GM12878 (cell line): ENCODE data around the gene ENAH. TPM values are rescaled to one million over a fixed set of nuclear protein-coding genes. Genes with fewer than 3 reads are reported as not detected.

Source experiments
- ATAC-seq: fragments of 200-7000 bp; cut with Tn5 transposase; 3 replicates; pipeline ENCODE4 v1.9.1; 2020; ENCODE audit warnings: mild to moderate bottlenecking, moderate library complexity
- BruUV-seq: library from RNA; stranded (reverse); fragments of 400-500 nt; replicated peaks from 2 replicates; lab custom pipeline; 2021; lab: Mats Ljungman, UMichigan
- CTCF ChIA-PET: fragments of 300-600 bp; sonication (Branson Sonifier 250); formaldehyde crosslinking; extraction: SDS; loops from one replicate; lab custom pipeline; 2021; ENCODE audit warnings: inconsistent platforms; lab: Yijun Ruan, JAX
- POLR2A ChIA-PET: fragments of 350-600 bp; formaldehyde crosslinking; extraction: SDS; loops from one replicate; lab custom pipeline; 2021; ENCODE audit warnings: inconsistent platforms; lab: Charles Lee
- RAD21 ChIA-PET: fragments of 300-600 bp; sonication (Branson Sonifier 250); formaldehyde crosslinking; loops from one replicate; lab custom pipeline; 2023; ENCODE audit warnings: antibody characterized with exemption; ENCODE audit not compliant: unreplicated experiment; lab: Charles Lee
- SMC1A ChIA-PET: fragments of 300-600 bp; sonication (Branson Sonifier 250); formaldehyde crosslinking; loops from one replicate; lab custom pipeline; 2023; ENCODE audit not compliant: unreplicated experiment, uncharacterized antibody; lab: Charles Lee
- DNase-seq: peaks from one replicate; pipeline ENCODE4 v3.0.0-alpha.2; 2011; ENCODE audit warnings: low read depth, low spot score
- FAIRE-seq: peaks from 3 replicates; lab custom pipeline; 2011; peaks lifted over from hg19 to GRCh38; lab: Jason Lieb, UNC
- H2AFZ ChIP-seq: 2 replicates; pipeline ENCODE4 v1.6.0; 2011; ENCODE audit warnings: low read depth, low read length, control low read depth; ENCODE audit not compliant: control insufficient read depth
- H3K27ac ChIP-seq: 2 replicates; pipeline ENCODE4 v1.5.1; 2011; ENCODE audit warnings: control low read depth; ENCODE audit not compliant: control insufficient read depth, insufficient read depth
- H3K27me3 ChIP-seq, 2 experiments: replicated peaks in 1 of 2; 2 replicates each; pipeline versions ENCODE4 v1.6.0 to v1.6.1; 2011; ENCODE audit warnings: low read length in 1 of 2; ENCODE audit not compliant: control insufficient read depth in 2 of 2, insufficient read depth in 2 of 2
- H3K36me3 ChIP-seq, 2 experiments: 2 replicates each; pipeline ENCODE4 v1.5.1; 2011; ENCODE audit warnings: low read length in 1 of 2; ENCODE audit not compliant: control insufficient read depth in 2 of 2, insufficient read depth in 2 of 2
- H3K4me1 ChIP-seq: 2 replicates; pipeline ENCODE4 v1.6.1; 2011; ENCODE audit warnings: mild to moderate bottlenecking, low read length, moderate library complexity, mixed read lengths; ENCODE audit not compliant: control insufficient read depth, insufficient read depth
- H3K4me2 ChIP-seq: 2 replicates; pipeline ENCODE4 v1.6.0; 2011; ENCODE audit warnings: control low read depth; ENCODE audit not compliant: control insufficient read depth, insufficient read depth
- H3K4me3 ChIP-seq: fragments of 200-600 bp; sonication (generic); 2 replicates; pipeline ENCODE4 v1.5.1; 2016
- H3K79me2 ChIP-seq: 2 replicates; pipeline ENCODE4 v1.6.0; 2011; ENCODE audit warnings: low read length; ENCODE audit not compliant: control insufficient read depth, insufficient read depth
- H3K9ac ChIP-seq: 2 replicates; pipeline ENCODE4 v1.8.0; 2011; ENCODE audit warnings: low read length, control low read depth, mixed read lengths; ENCODE audit not compliant: control insufficient read depth, insufficient read depth
- H3K9me3 ChIP-seq: replicated peaks from 3 replicates; pipeline ENCODE4 v1.5.1; 2011; ENCODE audit warnings: mild to moderate bottlenecking, low read length; ENCODE audit not compliant: control insufficient read depth, insufficient read depth
- H4K20me1 ChIP-seq: 2 replicates; pipeline ENCODE4 v1.6.0; 2011; ENCODE audit not compliant: control insufficient read depth, insufficient read depth
- ETV6 ChIP-seq, 2 experiments: fragments of 450-650 bp in 1 of 2; IDR thresholded peaks in 1 of 2; conservative IDR thresholded peaks in 1 of 2; 2 replicates each; pipeline ENCODE4 v1.6.1; 2014; ENCODE audit warnings: antibody characterized with exemption in 1 of 2, borderline replicate concordance in 1 of 2, low read depth in 1 of 2, mild to moderate bottlenecking in 1 of 2, moderate library complexity in 1 of 2
- HDAC6 ChIP-seq: fragments of 200-600 bp; sonication (generic); IDR thresholded peaks from one replicate; pipeline ENCODE4 v1.8.0; 2017; ENCODE audit warnings: antibody characterized with exemption; ENCODE audit not compliant: unreplicated experiment
- PAX5 ChIP-seq: IDR thresholded peaks from 2 replicates; pipeline ENCODE4 v1.6.1; 2011; ENCODE audit warnings: low read depth, low read length, borderline replicate concordance
- RAD51 ChIP-seq: fragments of 450-650 bp; IDR thresholded peaks from 2 replicates; pipeline ENCODE4 v1.6.1; 2016; ENCODE audit warnings: moderate library complexity, mild to moderate bottlenecking, inconsistent platforms
- SMAD5 ChIP-seq: IDR thresholded peaks from 2 replicates; pipeline ENCODE4 v1.6.1; 2016; ENCODE audit warnings: antibody characterized with exemption, low read depth
- TARDBP ChIP-seq: IDR thresholded peaks from 2 replicates; pipeline ENCODE4 v1.6.1; 2016; ENCODE audit warnings: borderline replicate concordance
- ZNF622 ChIP-seq: fragments of 450-650 bp; IDR thresholded peaks from 2 replicates; pipeline ENCODE4 v1.6.1; 2017; ENCODE audit warnings: mild to moderate bottlenecking, inconsistent platforms
- WGBS: methylation state at CpG from one replicate; pipeline ENCODE4 v1.1.6; 2016; ENCODE audit warnings: low lambda C conversion rate; ENCODE audit not compliant: insufficient replicate concordance, insufficient coverage; ENCODE audit errors: missing lambda C conversion rate; 5-methylcytosine and 5-hydroxymethylcytosine counted together
- in situ Hi-C: fragments of 300-500 bp; cut with MboI; formaldehyde crosslinking; loops from 9 replicates; pipeline ENCODE4 v1.14.3; 2018; ENCODE audit warnings: mixed read lengths
- intact Hi-C: fragments of 100-400 bp; cut with micrococcal nuclease; formaldehyde crosslinking; loops from one replicate; pipeline ENCODE4 v1.14.2; 2022; ENCODE audit not compliant: unreplicated experiment
- polyA plus RNA-seq, 11 experiments: library from polyadenylated mRNA; depleted of rRNA in 4 of 11; unstranded in 6 of 11; stranded (reverse) in 5 of 11; fragments of >200 nt; fragmentation: Nextera tagmentation in 4 of 11; fragmentation: Illumina TruSeq in 1 of 11; extraction: Ambion mirVana in 4 of 11; extraction: Trizol in 1 of 11; gene quantifications; 1 replicate in 1 of 11; 2 replicates in 10 of 11; pipeline versions ENCODE4 v1.2.1 to v1.2.3, GENCODE V29; 2011 to 2016; ENCODE audit warnings: inconsistent platforms in 2 of 11, missing spikeins in 2 of 11, low read depth in 1 of 11
- total RNA-seq, 4 experiments: library from RNA; depleted of rRNA in 3 of 4; stranded (reverse); fragments of >200 nt in 3 of 4; fragmentation: Illumina TruSeq in 1 of 4; extraction: Trizol in 1 of 4; gene quantifications; 2 replicates each; pipeline versions ENCODE4 v1.2.1 to v1.2.3, GENCODE V29; 2013 to 2021

The ENAH gene
- total and polyA plus RNA-seq, 10 of the 15 experiments (the other 5 are each of a cell fraction or from before 2014, with no cell fraction given) = under 0.01 to 0.62 (median 0.06) TPM; not detected in 5

DNA sequence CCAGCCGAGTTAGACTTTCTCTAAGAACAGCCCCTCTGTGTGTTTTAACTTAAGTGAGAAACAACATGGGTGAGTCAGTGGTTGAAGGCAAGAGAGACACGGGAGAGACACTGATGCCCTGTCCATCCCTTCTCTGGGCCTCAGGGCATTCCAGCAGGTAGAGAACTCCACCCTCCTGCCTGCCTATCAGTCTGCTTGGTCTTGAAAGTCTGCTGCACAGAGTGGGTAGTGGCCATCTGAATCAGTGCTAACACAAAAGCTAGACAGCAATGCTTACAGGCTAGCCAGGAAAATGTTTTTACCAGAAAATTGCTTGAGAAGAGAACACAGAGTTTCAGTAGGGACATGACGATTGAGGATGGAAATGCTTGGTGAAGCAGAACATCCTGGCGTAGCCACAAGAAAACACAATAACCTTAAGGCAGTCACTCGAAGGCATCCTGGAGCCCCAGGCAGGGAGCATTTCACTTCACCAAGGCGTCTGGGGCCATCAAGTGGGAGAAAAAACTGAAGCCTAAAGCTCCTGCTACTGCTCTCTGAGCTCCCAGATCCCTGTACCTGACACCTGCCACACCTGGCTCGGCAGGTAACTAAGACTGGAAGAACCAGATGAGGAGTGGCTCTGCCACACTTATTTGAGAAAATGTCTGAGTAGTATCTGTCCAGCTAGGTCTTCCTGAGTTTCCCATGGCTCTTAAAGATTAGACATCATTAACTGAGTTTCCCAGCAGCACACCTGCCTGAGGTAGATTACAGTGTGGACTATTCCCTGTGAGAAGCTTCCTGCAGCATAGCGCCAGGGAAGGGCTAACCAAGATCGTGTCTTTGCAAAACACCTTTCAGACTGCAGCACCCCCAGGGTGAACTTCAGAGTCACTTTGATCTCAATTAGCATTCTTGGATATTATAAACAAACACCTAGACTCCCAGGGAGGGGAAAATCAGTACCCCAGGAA, 207.0 kb downstream of the ENAH start:
- no peak for ATAC-seq
- Histone ChIP-seq H3K27me3 (no peaks in the 10 kb centered on the region; a peak in 1 of 4 replicates), H3K9me3 (no peaks in the 10 kb centered on the region), H3K4me2 (peak overlapping the region; percentile 94), H3K4me1 (peaks cover 32% of the 10 kb centered on the region), H3K36me3 (no peaks in the 10 kb centered on the region), H2AFZ (peak overlapping the region; percentile 94), H3K4me3 (no peak overlapping the region; the same call in 1 of the 2 replicates), H4K20me1 (no peaks in the 10 kb centered on the region), H3K27ac (peak overlapping the region; percentile 90; the same call in 1 of the 2 replicates), H3K79me2 (no peaks in the 10 kb centered on the region), H3K9ac (peak overlapping the region; percentile 32; the same call in 1 of the 2 replicates)
- BruUV-seq = no TSS peak
- DNase-seq = no peak
- in situ Hi-C loops = no loop called here
- 79% methylated on average over 9 of the region's 9 CpGs for WGBS
- TF ChIP-seq ZNF622 = no peak
- no peak for TF ChIP-seq PAX5
- no peak for TF ChIP-seq RAD51
- TF ChIP-seq HDAC6 = no peak
- TF ChIP-seq ETV6 (conservative IDR thresholded peaks at IDR 0.05 in 1 of 2, IDR thresholded peaks at IDR 0.05 in 1 of 2; ENCODE audit: borderline replicate concordance in 1 of 2, low read depth in 1 of 2) = no peak
- no peak for TF ChIP-seq TARDBP
- no peak for TF ChIP-seq SMAD5
- SMC1A ChIA-PET = interaction anchor here (1.5 to 7.3 kb wide), 3 partner anchors 9 to 22 kb away, joined by 11 to 108 read pairs (median 14); partner anchors contain the start of gene LBR
- RAD21 ChIA-PET = interaction anchor here (0.9 to 4.3 kb wide), 4 partner anchors 15 to 26 kb away, joined by 3 to 22 read pairs (median 4); no protein-coding TSS in a partner anchor
- intact Hi-C loops = loop anchor here (1.0 kb wide), 2 partner anchors 18 to 21 kb away; partner anchors contain the start of gene LBR
- CTCF ChIA-PET = interaction anchor here (1.0 to 2.8 kb wide), 5 partner anchors 13 to 127 kb away, joined by 3 to 16 read pairs (median 6); no protein-coding TSS in a partner anchor
- FAIRE-seq = no peak
- POLR2A ChIA-PET = interaction anchor here (0.7 to 4.3 kb wide), 5 partner anchors 9 to 554 kb away, joined by 3 to 31 read pairs (median 4); partner anchors contain the start of genes LBR and SDE2
